Measurements from ENCODE around the gene FAM131A.

- no peak for TF ChIP-seq CTCF (conservative IDR thresholded peaks at IDR 0.05; ENCODE audit: low read depth, low read length)
- no peak for TF ChIP-seq CEBPB (IDR thresholded peaks at IDR 0.05; ENCODE audit: low read depth, low read length)
- no peak for TF ChIP-seq RCOR1 (IDR thresholded peaks at IDR 0.05; ENCODE audit: insufficient replicate concordance, low read length)
- TF ChIP-seq RAD21 (IDR thresholded peaks at IDR 0.05; ENCODE audit: low read length): no peak
- TF ChIP-seq POLR2A (IDR thresholded peaks at IDR 0.05; ENCODE audit: low read depth, low read length): no peak
- no peak for TF ChIP-seq RFX5 (IDR thresholded peaks at IDR 0.05; ENCODE audit: low read depth, low read length)
- no peak for TF ChIP-seq NFE2L2 (IDR thresholded peaks at IDR 0.05; ENCODE audit: low read depth, low read length)
- no peak for TF ChIP-seq ELK1 (IDR thresholded peaks at IDR 0.05; ENCODE audit: borderline replicate concordance, low read depth, low read length)
- no peak for TF ChIP-seq MXI1 (IDR thresholded peaks at IDR 0.05; ENCODE audit: borderline replicate concordance, low read depth, low read length)
- no peak for TF ChIP-seq BHLHE40 (IDR thresholded peaks at IDR 0.05; ENCODE audit: low read depth, low read length)
- no peak for TF ChIP-seq MAFK (IDR thresholded peaks at IDR 0.05; ENCODE audit: low read depth, low read length)
- no peak for TF ChIP-seq USF2 (IDR thresholded peaks at IDR 0.05; ENCODE audit: low read depth, low read length)
- no peak for TF ChIP-seq CHD1 (IDR thresholded peaks at IDR 0.05; ENCODE audit: low read depth, low read length)
- TF ChIP-seq SMC3 (IDR thresholded peaks at IDR 0.05; ENCODE audit: low read depth, low read length): no peak
Observed at GRCh38 chr3:184391266-184391665, 53.9 kb downstream of the FAM131A start.

Data from IMR-90 (cell line).